PC-9 (cell line): ENCODE data around the gene TNXB.

Source experiments
- CTCF ChIP-seq: fragments of 200-600 bp; sonication (generic); conservative IDR thresholded peaks from 2 replicates; pipeline ENCODE4 v1.6.1; 2017; ENCODE audit warnings: mixed run types, antibody characterized with exemption, mild to moderate bottlenecking, moderate library complexity
- EZH2 ChIP-seq: fragments of 200-600 bp; sonication (generic); IDR thresholded peaks from 2 replicates; pipeline ENCODE4 v1.8.0; 2017; ENCODE audit warnings: antibody characterized with exemption, low read depth

GRCh38 chr6:32156891-32157290 lies 47.8 kb upstream of the TNXB start:
- TF ChIP-seq CTCF (no peak), EZH2 (no peak)
